Liver (tissue), 3 donors: ENCODE data around the gene IFRD2.

ENCODE experiments used
- CTCF ChIP-seq: fragments of 150-350 bp; IDR thresholded peaks from 2 replicates; pipeline ENCODE4 v1.5.1; 2017; ENCODE audit warnings: improper control_type of control experiment, low read depth, low read length; ENCODE audit not compliant: missing input control
- EGR1 ChIP-seq, 2 donors: IDR thresholded peaks; 2 replicates each; pipeline ENCODE4 v1.6.1; 2016 to 2018; ENCODE audit warnings: antibody characterized with exemption in 2 of 2, low read depth in 2 of 2
- HNF4G ChIP-seq: IDR thresholded peaks from 2 replicates; pipeline ENCODE4 v1.6.1; 2016; ENCODE audit warnings: antibody characterized with exemption
- RXRA ChIP-seq, 2 donors: IDR thresholded peaks; 2 replicates each; pipeline ENCODE4 v1.6.1; 2017 to 2018; ENCODE audit warnings: antibody characterized with exemption in 2 of 2, mild to moderate bottlenecking in 1 of 2
- donor health status: healthy.
- donor health status: healthy.

GRCh38 chr3:50264964-50265485 is 27.2 kb downstream of the IFRD2 start:
- no peak for TF ChIP-seq CTCF
- TF ChIP-seq RXRA (IDR thresholded peaks at IDR 0.05), result no peak
- no peak for TF ChIP-seq EGR1 (IDR thresholded peaks at IDR 0.05; ENCODE audit: low read depth in 2 of 2)
- TF ChIP-seq HNF4G, result no peak
